OCI-LY1 (cell line): ENCODE results near the gene RAPGEF2.

Experiments used
- H2AFZ ChIP-seq: fragments of 200-600 bp; sonication (generic), shearing (Covaris generic); 2 replicates; pipeline ENCODE4 v1.6.0; 2014; ENCODE audit warnings: antibody characterized with exemption, mild to moderate bottlenecking, low read length
- H3F3A ChIP-seq: fragments of 200-600 bp; sonication (generic), shearing (Covaris generic); 2 replicates; pipeline ENCODE4 v1.6.0; 2014; ENCODE audit warnings: mild to moderate bottlenecking, antibody characterized with exemption, low read length, moderate library complexity; ENCODE audit not compliant: insufficient read depth
- H3K27ac ChIP-seq: fragments of 200-600 bp; sonication (generic); 2 replicates; pipeline ENCODE4 v1.5.1; 2014; ENCODE audit warnings: low read length, mixed run types, mild to moderate bottlenecking, low read depth; ENCODE audit not compliant: poor library complexity, severe bottlenecking
- H3K27me3 ChIP-seq: fragments of 200-600 bp; sonication (generic); 2 replicates; pipeline ENCODE4 v1.6.0; 2014; ENCODE audit warnings: antibody characterized with exemption, mild to moderate bottlenecking, low read length, moderate library complexity; ENCODE audit not compliant: insufficient read depth
- H3K36me3 ChIP-seq: fragments of 200-600 bp; sonication (generic); 2 replicates; pipeline ENCODE4 v1.6.1; 2014; ENCODE audit warnings: mild to moderate bottlenecking, antibody characterized with exemption, low read length, moderate library complexity, mixed read lengths; ENCODE audit not compliant: insufficient read depth
- H3K4me1 ChIP-seq: fragments of 200-600 bp; sonication (generic); 2 replicates; pipeline ENCODE4 v1.5.1; 2014; ENCODE audit warnings: mild to moderate bottlenecking, low read length, moderate library complexity; ENCODE audit not compliant: insufficient read depth, severe bottlenecking
- H3K4me2 ChIP-seq: fragments of 200-600 bp; sonication (generic), shearing (Covaris generic); 2 replicates; pipeline ENCODE4 v1.6.1; 2014; ENCODE audit warnings: low read length
- H3K4me3 ChIP-seq: fragments of 200-600 bp; sonication (generic); 2 replicates; pipeline ENCODE4 v1.5.1; 2014; ENCODE audit warnings: low read length, low read depth, mild to moderate bottlenecking, mixed read lengths; ENCODE audit not compliant: poor library complexity, severe bottlenecking
- H3K79me2 ChIP-seq: fragments of 200-600 bp; shearing (Covaris generic); 2 replicates; pipeline ENCODE4 v1.6.1; 2016; ENCODE audit warnings: mixed run types, low read length, mixed read lengths; ENCODE audit not compliant: insufficient read depth
- H3K9ac ChIP-seq: fragments of 200-600 bp; sonication (generic), shearing (Covaris generic); 2 replicates; pipeline ENCODE4 v1.6.1; 2014; ENCODE audit warnings: mild to moderate bottlenecking, low read length, mixed read lengths
- H3K9me2 ChIP-seq: fragments of 200-600 bp; sonication (generic), shearing (Covaris generic); 2 replicates; pipeline ENCODE4 v1.6.1; 2014; ENCODE audit warnings: low read depth, mild to moderate bottlenecking, low read length, mixed read lengths
- H3K9me3 ChIP-seq: fragments of 200-600 bp; shearing (Covaris generic); 2 replicates; pipeline ENCODE4 v1.6.1; 2014; ENCODE audit warnings: low read length, mixed read lengths
- H4K20me1 ChIP-seq: fragments of 200-600 bp; sonication (generic), shearing (Covaris generic); 2 replicates; pipeline ENCODE4 v1.6.0; 2016; ENCODE audit warnings: mild to moderate bottlenecking, low read length; ENCODE audit not compliant: insufficient read depth
- CTCF ChIP-seq: fragments of 200-600 bp; sonication (generic), shearing (Covaris generic); IDR thresholded peaks from 2 replicates; pipeline ENCODE4 v1.5.1; 2017; ENCODE audit warnings: mild to moderate bottlenecking, antibody characterized with exemption, low read length, moderate library complexity, mixed read lengths
- EZH2 ChIP-seq: fragments of 200-600 bp; sonication (generic), shearing (Covaris generic); IDR thresholded peaks from 2 replicates; pipeline ENCODE4 v1.8.0; 2017; ENCODE audit warnings: borderline replicate concordance, mixed run types, mild to moderate bottlenecking, antibody characterized with exemption, low read length, moderate library complexity, mixed read lengths

Gene RAPGEF2

GRCh38 chr4:159126716-159127115 is 23.8 kb downstream of the RAPGEF2 start:
- H3K27me3 ChIP-seq, result no peaks in the 10 kb centered on the region
- no peak overlapping the region for H2AFZ ChIP-seq
- no peaks in the 10 kb centered on the region for H3K9me2 ChIP-seq
- H3K27ac ChIP-seq, result no peak overlapping the region
- H3K36me3 ChIP-seq, result no peaks in the 10 kb centered on the region
- no peaks in the 10 kb centered on the region for H4K20me1 ChIP-seq
- H3K9me3 ChIP-seq, result no peaks in the 10 kb centered on the region
- H3K4me3 ChIP-seq, result no peak overlapping the region
- no peak overlapping the region for H3K9ac ChIP-seq
- no peak overlapping the region for H3K4me2 ChIP-seq
- no peaks in the 10 kb centered on the region for H3K79me2 ChIP-seq
- no peaks in the 10 kb centered on the region for H3F3A ChIP-seq
- TF ChIP-seq EZH2 (no peak), CTCF (no peak)
- H3K4me1 ChIP-seq, result no peaks in the 10 kb centered on the region

- Histone ChIP-seq H3K9me3 (no peaks in the 10 kb centered on the region), H4K20me1 (no peaks in the 10 kb centered on the region), H3K27ac (no peak overlapping the region), H3K4me3 (no peak overlapping the region), H3F3A (no peaks in the 10 kb centered on the region), H3K27me3 (no peaks in the 10 kb centered on the region), H3K9me2 (no peaks in the 10 kb centered on the region), H3K4me1 (no peaks in the 10 kb centered on the region), H3K9ac (no peak overlapping the region), H2AFZ (no peak overlapping the region), H3K79me2 (no peaks in the 10 kb centered on the region), H3K36me3 (no peaks in the 10 kb centered on the region), H3K4me2 (no peak overlapping the region)
- TF ChIP-seq EZH2 (no peak), CTCF (no peak)
Measured at GRCh38 chr4:159127745-159128518, 25.1 kb downstream of the RAPGEF2 start.

GRCh38 chr4:159129814-159130550 is 27.1 kb downstream of the RAPGEF2 start:
- Histone ChIP-seq H4K20me1 (no peaks in the 10 kb centered on the region), H2AFZ (no peak overlapping the region), H3K27me3 (no peaks in the 10 kb centered on the region), H3K9ac (no peak overlapping the region), H3K9me3 (no peaks in the 10 kb centered on the region), H3K9me2 (no peaks in the 10 kb centered on the region), H3K4me2 (no peak overlapping the region), H3F3A (no peaks in the 10 kb centered on the region), H3K79me2 (no peaks in the 10 kb centered on the region), H3K36me3 (no peaks in the 10 kb centered on the region), H3K27ac (no peak overlapping the region), H3K4me1 (no peaks in the 10 kb centered on the region), H3K4me3 (no peak overlapping the region)
- TF ChIP-seq CTCF, result no peak
